H9 (cell line): ENCODE results near the gene ZSWIM4. TPM values are rescaled to one million over a fixed set of nuclear protein-coding genes. Genes with fewer than 3 reads are reported as not detected.

Experiments used
- DNase-seq: peaks from one replicate; pipeline ENCODE4 v3.0.0-alpha.2; 2017
- H2AFZ ChIP-seq: one replicate; pipeline ENCODE4 v1.6.1; 2013; ENCODE audit warnings: mild to moderate bottlenecking, low read length, control low read depth, moderate library complexity
- H2AK5ac ChIP-seq: 2 replicates; pipeline ENCODE4 v1.6.1; 2013; ENCODE audit warnings: low read length, control low read depth, mixed read lengths; ENCODE audit not compliant: insufficient read length
- H2BK120ac ChIP-seq: one replicate; pipeline ENCODE4 v1.6.1; 2013; ENCODE audit warnings: low read depth, mild to moderate bottlenecking, low read length, control low read depth, inconsistent platforms; ENCODE audit not compliant: poor library complexity, severe bottlenecking
- H2BK12ac ChIP-seq: 2 replicates; pipeline ENCODE4 v1.6.1; 2013; ENCODE audit warnings: low read length, control low read depth, mixed read lengths, low read depth; ENCODE audit not compliant: insufficient read length
- H2BK15ac ChIP-seq: 2 replicates; pipeline ENCODE4 v1.6.1; 2013; ENCODE audit warnings: low read depth, low read length, control low read depth
- H2BK20ac ChIP-seq: one replicate; pipeline ENCODE4 v1.6.1; 2013; ENCODE audit warnings: low read depth, mild to moderate bottlenecking, low read length, control low read depth, inconsistent platforms; ENCODE audit not compliant: poor library complexity, severe bottlenecking
- H2BK5ac ChIP-seq: 2 replicates; pipeline ENCODE4 v1.6.1; 2013; ENCODE audit warnings: low read length, control low read depth, mixed read lengths; ENCODE audit not compliant: insufficient read length
- H3K14ac ChIP-seq: 2 replicates; pipeline ENCODE4 v1.6.1; 2013; ENCODE audit warnings: low read length, control low read depth; ENCODE audit not compliant: insufficient read depth
- H3K18ac ChIP-seq: 2 replicates; pipeline ENCODE4 v1.6.1; 2013; ENCODE audit warnings: low read depth, mild to moderate bottlenecking, mixed read lengths, low read length, control low read depth; ENCODE audit not compliant: insufficient read length
- H3K23ac ChIP-seq: 2 replicates; pipeline ENCODE4 v1.6.1; 2013; ENCODE audit warnings: low read length, control low read depth, mixed read lengths, low read depth; ENCODE audit not compliant: insufficient read length
- H3K23me2 ChIP-seq: 2 replicates; pipeline ENCODE4 v1.6.1; 2013; ENCODE audit warnings: low read depth, mild to moderate bottlenecking, mixed read lengths, low read length, control low read depth; ENCODE audit not compliant: insufficient read length, poor library complexity, severe bottlenecking
- H3K27ac ChIP-seq: 2 replicates; pipeline ENCODE4 v1.5.1; 2013; ENCODE audit warnings: low read length, control low read depth, mixed read lengths, low read depth; ENCODE audit not compliant: insufficient read length
- H3K27me3 ChIP-seq: 2 replicates; pipeline ENCODE4 v1.6.1; 2013; ENCODE audit warnings: low read length, control low read depth, inconsistent platforms; ENCODE audit not compliant: insufficient read depth
- H3K4ac ChIP-seq: 2 replicates; pipeline ENCODE4 v1.6.1; 2013; ENCODE audit warnings: low read depth, mild to moderate bottlenecking, control low read depth, inconsistent platforms, low read length, moderate library complexity
- H3K4me1 ChIP-seq: 2 replicates; pipeline ENCODE4 v1.6.1; 2013; ENCODE audit warnings: low read length, control low read depth, inconsistent platforms; ENCODE audit not compliant: insufficient read depth
- H3K4me2 ChIP-seq: 2 replicates; pipeline ENCODE4 v1.6.1; 2013; ENCODE audit warnings: low read length, control low read depth, mixed read lengths; ENCODE audit not compliant: insufficient read length, insufficient read depth
- H3K56ac ChIP-seq: 2 replicates; pipeline ENCODE4 v1.6.1; 2013; ENCODE audit warnings: low read depth, mild to moderate bottlenecking, mixed read lengths, low read length, control low read depth; ENCODE audit not compliant: insufficient read length
- H3K79me1 ChIP-seq: 2 replicates; pipeline ENCODE4 v1.6.1; 2013; ENCODE audit warnings: low read depth, mild to moderate bottlenecking, moderate library complexity, low read length, control low read depth, inconsistent platforms; ENCODE audit not compliant: insufficient read depth, poor library complexity, severe bottlenecking
- H3K79me2 ChIP-seq: 2 replicates; pipeline ENCODE4 v1.6.1; 2013; ENCODE audit warnings: low read length, control low read depth, inconsistent platforms; ENCODE audit not compliant: insufficient read depth
- H3K9ac ChIP-seq: 2 replicates; pipeline ENCODE4 v1.6.1; 2013; ENCODE audit warnings: low read length, control low read depth, mixed read lengths; ENCODE audit not compliant: insufficient read length; ENCODE audit errors: extremely low read depth
- H3K9me3 ChIP-seq: one replicate; pipeline ENCODE4 v1.6.1; 2013; ENCODE audit warnings: low read depth, low read length, inconsistent platforms; ENCODE audit not compliant: control insufficient read depth
- H3T11ph ChIP-seq: one replicate; pipeline ENCODE4 v1.6.1; 2013; ENCODE audit warnings: mild to moderate bottlenecking, low read length, control low read depth, inconsistent platforms
- H4K20me1 ChIP-seq: one replicate; pipeline ENCODE4 v1.6.1; 2013; ENCODE audit not compliant: control insufficient read depth, insufficient read length, insufficient read depth
- H4K5ac ChIP-seq: 2 replicates; pipeline ENCODE4 v1.6.1; 2013; ENCODE audit warnings: low read depth, mild to moderate bottlenecking, mixed read lengths, low read length, control low read depth; ENCODE audit not compliant: insufficient read length
- H4K8ac ChIP-seq: replicated peaks from 2 replicates; pipeline ENCODE4 v1.6.1; 2013; ENCODE audit warnings: low read length, control low read depth, mixed read lengths, low read depth; ENCODE audit not compliant: insufficient read length
- H4K91ac ChIP-seq: 2 replicates; pipeline ENCODE4 v1.6.1; 2013; ENCODE audit warnings: low read depth, mild to moderate bottlenecking, moderate library complexity, mixed read lengths, low read length, control low read depth; ENCODE audit not compliant: insufficient read length
- H3K27ac Mint-ChIP-seq, 3 experiments: 2 replicates in 2 of 3; 3 replicates in 1 of 3; pipeline ENCODE4 v1.8.0; 2020 to 2021; ENCODE audit warnings: mixed read lengths in 3 of 3, mild to moderate bottlenecking in 1 of 3, moderate library complexity in 1 of 3
- H3K27me3 Mint-ChIP-seq: 2 replicates; pipeline ENCODE4 v1.8.0; 2021; ENCODE audit warnings: low read depth, mild to moderate bottlenecking, moderate library complexity, mixed read lengths
- H3K36me3 Mint-ChIP-seq, 3 experiments: 2 replicates in 2 of 3; 3 replicates in 1 of 3; pipeline ENCODE4 v1.8.0; 2020 to 2021; ENCODE audit warnings: low read depth in 3 of 3, mixed read lengths in 3 of 3; ENCODE audit not compliant: insufficient read depth in 1 of 3
- H3K4me1 Mint-ChIP-seq, 2 experiments: 2 replicates each; pipeline ENCODE4 v1.8.0; 2020; ENCODE audit warnings: mixed read lengths in 2 of 2
- H3K4me3 Mint-ChIP-seq, 2 experiments: 2 replicates in 1 of 2; 3 replicates in 1 of 2; pipeline ENCODE4 v1.8.0; 2020 to 2021; ENCODE audit warnings: mild to moderate bottlenecking in 2 of 2, mixed read lengths in 2 of 2, moderate library complexity in 1 of 2
- H3K9me3 Mint-ChIP-seq, 2 experiments: 2 replicates in 1 of 2; 3 replicates in 1 of 2; pipeline ENCODE4 v1.8.0; 2020; ENCODE audit warnings: mild to moderate bottlenecking in 2 of 2, mixed read lengths in 2 of 2, moderate library complexity in 1 of 2
- CTCF ChIP-seq: fragments of 200-600 bp; sonication (generic); conservative IDR thresholded peaks from 3 replicates; pipeline ENCODE4 v1.8.0; 2021; ENCODE audit warnings: antibody characterized with exemption, mild to moderate bottlenecking
- WGBS: extraction: QIAGEN DNeasy Blood & Tissue Kit; methylation state at CpG from one replicate; pipeline ENCODE4 v1.1.7; 2013; ENCODE audit warnings: missing lambda C conversion rate, low lambda C conversion rate, mixed read lengths; ENCODE audit not compliant: insufficient read length; ENCODE audit errors: extremely low coverage; 5-methylcytosine and 5-hydroxymethylcytosine counted together
- total RNA-seq: library from RNA; stranded (reverse); gene quantifications from 2 replicates; pipeline ENCODE4 v1.2.1, GENCODE V29; 2021

ZSWIM4 gene
- total RNA-seq, 1 experiment from 2014 or later = 50.7 TPM

- no peak for DNase-seq
- H3K4ac ChIP-seq = no peak overlapping the region
- no peak overlapping the region for H3K27ac ChIP-seq
- peak overlapping the region; percentile 66 for H3K9ac ChIP-seq
- H4K5ac ChIP-seq = no peak overlapping the region
- no peak overlapping the region for H2BK120ac ChIP-seq
- no peak overlapping the region for H2BK20ac ChIP-seq
- H3K79me1 ChIP-seq = peaks cover 2% of the 10 kb centered on the region
- H4K20me1 ChIP-seq = no peaks in the 10 kb centered on the region
- no CpG with 5 or more reads among the region's 25 CpGs for WGBS
- Mint-ChIP-seq H3K4me3 (peak overlapping the region; percentile 89 to 90), H3K27ac (peak overlapping the region in 2 of 3 experiments; percentile 77 to 97; a peak in 4 of 7 replicates), H3K9me3 (peaks cover 0 to 3% of the 10 kb centered on the region in 2 experiments; a peak in 1 of 5 replicates), H3K36me3 (peaks cover 2 to 13% (median 12%) of the 10 kb centered on the region in 3 experiments; a peak in 5 of 7 replicates), H3K27me3 (no peaks in the 10 kb centered on the region), H3K4me1 (peaks cover 5 to 6% of the 10 kb centered on the region in 2 experiments; a peak in 3 of 4 replicates)
- no peaks in the 10 kb centered on the region for H3K27me3 ChIP-seq
- H3K18ac ChIP-seq = no peak overlapping the region
- no peak for TF ChIP-seq CTCF
- no peak overlapping the region for H3K23ac ChIP-seq
- H3K79me2 ChIP-seq = no peaks in the 10 kb centered on the region
- no peaks in the 10 kb centered on the region for H3K4me1 ChIP-seq
- H3T11ph ChIP-seq = no peak overlapping the region
- H3K4me2 ChIP-seq = peak overlapping the region; percentile 77
- H3K23me2 ChIP-seq = no peaks in the 10 kb centered on the region
- no peaks in the 10 kb centered on the region for H3K9me3 ChIP-seq
- H2BK15ac ChIP-seq = no peak overlapping the region
- no peak overlapping the region for H3K56ac ChIP-seq
- H2AK5ac ChIP-seq = no peak overlapping the region
- no peak overlapping the region for H2BK12ac ChIP-seq
- no peak overlapping the region for H3K14ac ChIP-seq
- no peak overlapping the region for H4K91ac ChIP-seq
- H2AFZ ChIP-seq = no peak overlapping the region
- H2BK5ac ChIP-seq = no peak overlapping the region
- no peak overlapping the region for H4K8ac ChIP-seq
Measured at GRCh38 chr19:13748169-13748828, 46.9 kb upstream of the ZSWIM4 start.
